ENCODE results near the gene MAP2K5.

MAP2K5 gene

DNA sequence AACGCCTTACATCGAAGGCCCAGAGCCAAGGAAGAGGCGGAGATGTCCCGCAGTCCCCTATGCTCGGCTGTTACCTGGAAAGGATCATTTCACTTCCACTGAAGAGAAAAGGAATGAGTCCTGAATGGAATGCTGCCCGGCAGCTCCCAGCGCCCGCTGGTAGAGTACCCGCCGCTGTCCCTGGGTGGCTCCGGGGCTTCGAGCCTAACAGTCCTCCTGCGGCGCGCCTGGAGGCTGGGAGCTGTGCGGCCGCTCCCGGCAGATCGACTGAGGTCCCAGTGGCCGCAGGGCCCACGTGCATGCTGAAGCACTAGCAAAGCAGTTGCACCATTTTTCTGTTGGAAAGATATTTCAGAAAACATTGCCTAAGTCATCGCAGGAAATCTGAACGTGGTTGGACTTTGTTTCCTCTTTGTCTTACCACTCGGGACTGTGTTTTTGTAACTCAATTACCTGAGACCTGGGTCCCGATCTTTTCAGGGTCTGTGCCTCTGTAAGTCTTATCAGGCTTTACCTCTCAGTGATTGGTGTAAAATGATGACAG, 296.4 kb downstream of the MAP2K5 start:
- peak; percentile 65 for DNase-seq (ENCODE audit: low spot score)

DNA sequence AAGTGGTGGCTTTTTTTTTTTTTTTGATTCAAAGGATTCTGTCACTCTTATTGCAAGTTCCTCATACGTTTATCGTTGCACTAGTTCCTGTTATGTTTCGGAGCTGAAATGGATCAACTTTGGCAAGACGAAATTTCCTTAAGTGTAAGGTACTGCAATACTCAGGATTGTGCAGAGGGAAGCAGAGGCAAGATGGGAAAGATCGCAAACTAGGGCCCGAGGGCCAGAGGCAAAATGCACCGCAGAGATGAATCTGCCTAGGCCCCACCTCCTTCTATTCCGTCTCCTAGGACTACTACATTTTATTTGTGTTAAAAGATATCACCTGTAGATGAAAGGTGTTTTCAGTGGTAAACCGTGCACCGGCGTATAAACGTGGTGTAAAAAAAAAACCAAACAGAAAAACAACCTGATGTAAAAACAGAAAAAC, 297.0 kb downstream of the MAP2K5 start:
- DNase-seq (ENCODE audit: low spot score) = no peak

- peak; percentile 93 for DNase-seq (ENCODE audit: low spot score)
These were observed 297.6 kb downstream of the MAP2K5 start, which contains the start of gene RNU6-1 for GRCh38 chr15:67839929-67840748. RNU6-1 (minus strand) TSS chr15:67840045.

- no peak for DNase-seq (ENCODE audit: low spot score)
These were observed 298.4 kb downstream of the MAP2K5 start for GRCh38 chr15:67840749-67841512.

DNA sequence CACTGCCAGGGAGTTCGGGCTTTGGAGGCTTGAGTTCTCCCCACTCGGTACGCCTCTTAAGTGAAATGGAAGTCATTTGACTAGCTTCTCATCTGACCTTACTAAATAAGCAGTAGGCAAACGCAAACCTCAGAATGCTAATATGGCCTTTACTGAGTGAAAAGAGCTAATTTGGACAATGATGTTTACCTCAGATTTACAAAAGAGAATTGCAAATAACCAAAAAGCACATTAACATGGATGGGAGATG, 298.9 kb downstream of the MAP2K5 start:
- DNase-seq (ENCODE audit: low spot score) = no peak

- DNase-seq (ENCODE audit: low spot score) = no peak
These were observed 300.6 kb downstream of the MAP2K5 start for GRCh38 chr15:67843092-67843501.

DNA sequence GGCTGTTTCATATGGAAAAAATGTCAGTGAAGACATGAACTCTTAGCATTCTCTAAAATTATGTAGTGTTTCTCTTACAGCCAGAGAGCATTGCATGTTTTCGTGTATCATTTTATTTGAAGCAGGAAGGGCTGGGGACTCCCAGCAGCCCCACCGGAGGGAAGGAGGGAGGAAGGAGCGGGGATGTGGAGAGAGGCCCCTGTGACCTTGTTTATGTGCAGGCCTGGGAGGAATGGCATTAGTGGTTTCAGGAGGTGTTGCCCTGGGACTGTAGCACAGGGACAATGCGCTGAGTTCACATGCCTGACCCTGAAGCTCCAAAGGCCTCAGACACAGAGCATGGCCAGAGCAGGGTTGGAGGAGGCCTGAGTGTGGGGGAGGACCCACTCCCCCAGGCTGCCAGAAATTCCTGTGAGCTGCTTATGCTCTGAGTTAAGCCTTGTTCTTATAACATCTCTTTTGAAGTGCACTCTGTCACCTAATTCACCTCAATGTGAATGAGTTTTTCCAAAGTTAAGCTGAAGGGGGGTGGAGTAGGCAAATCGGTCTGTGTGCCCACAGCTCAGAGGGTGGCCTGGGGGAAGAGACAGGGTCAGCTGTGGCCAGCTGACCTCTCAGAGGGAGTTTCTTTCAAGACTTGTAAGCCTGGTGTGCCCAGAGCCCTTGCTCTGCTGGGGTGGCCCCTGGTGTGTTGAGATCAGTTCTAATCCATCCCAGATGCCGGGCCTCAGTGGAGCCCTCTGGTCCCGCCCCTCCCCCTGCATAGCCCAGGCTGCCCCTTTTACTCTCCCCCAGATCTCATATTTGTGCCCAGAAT, 301.3 kb downstream of the MAP2K5 start:
- no peak for DNase-seq (ENCODE audit: low spot score)

GRCh38 chr15:67845974-67846373, 303.5 kb downstream of the MAP2K5 start:
- DNase-seq (ENCODE audit: low spot score) = no peak

GRCh38 chr15:67849538-67849937, 307.0 kb downstream of the MAP2K5 start:
- DNase-seq (ENCODE audit: low spot score) = no peak

- DNase-seq (ENCODE audit: low spot score) = no peak
These were observed 307.8 kb downstream of the MAP2K5 start for GRCh38 chr15:67850336-67850735.

- DNase-seq (ENCODE audit: low spot score) = no peak
These were observed 308.6 kb downstream of the MAP2K5 start for GRCh38 chr15:67850994-67851571.

DNA sequence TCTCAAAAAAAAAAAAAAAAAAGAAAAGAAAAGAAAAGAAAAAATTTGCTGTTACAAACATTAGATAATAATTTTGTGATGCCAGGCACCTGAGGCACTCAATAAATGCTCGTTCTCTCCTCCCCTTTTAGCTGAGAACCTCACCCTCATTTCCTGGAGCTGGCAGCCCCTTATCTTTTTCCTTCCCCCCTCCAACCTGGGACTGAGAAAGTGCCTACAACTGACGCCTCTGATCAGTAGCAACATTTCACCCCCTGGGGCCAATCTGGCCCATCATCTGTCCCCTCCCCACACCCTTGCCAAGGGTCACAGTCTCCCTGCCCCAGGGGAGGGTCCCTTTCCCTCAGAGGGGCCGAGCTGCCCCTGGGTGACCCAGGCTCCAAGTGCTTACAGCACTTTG, 309.9 kb downstream of the MAP2K5 start:
- DNase-seq (ENCODE audit: low spot score) = no peak

GRCh38 chr15:67853454-67853853, 311.0 kb downstream of the MAP2K5 start:
- no peak for DNase-seq (ENCODE audit: low spot score)

DNA sequence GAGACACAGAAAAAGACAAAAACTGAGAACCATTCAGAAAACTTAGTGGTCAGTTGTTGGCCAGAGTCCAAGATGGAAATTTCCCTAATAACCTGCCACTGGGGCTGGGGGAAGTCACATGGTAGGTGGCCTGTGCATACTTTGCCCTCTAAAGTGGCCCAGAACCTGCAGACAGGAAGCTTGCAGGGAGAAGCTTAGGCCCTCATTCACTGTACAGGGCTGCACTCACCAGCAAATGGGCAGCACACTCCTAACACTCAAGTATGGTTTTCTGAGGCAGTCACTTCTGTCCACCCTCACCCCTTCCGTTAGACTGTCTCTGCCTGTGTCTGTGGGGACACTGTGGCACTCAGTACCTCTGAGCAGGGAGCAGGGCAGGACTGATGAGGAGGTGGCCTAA, 311.9 kb downstream of the MAP2K5 start:
- DNase-seq (ENCODE audit: low spot score) = no peak

- no peak for DNase-seq (ENCODE audit: low spot score)
These were observed 313.3 kb downstream of the MAP2K5 start for GRCh38 chr15:67855842-67856241.
